Measurements from ENCODE around the gene DOCK4.

DNA sequence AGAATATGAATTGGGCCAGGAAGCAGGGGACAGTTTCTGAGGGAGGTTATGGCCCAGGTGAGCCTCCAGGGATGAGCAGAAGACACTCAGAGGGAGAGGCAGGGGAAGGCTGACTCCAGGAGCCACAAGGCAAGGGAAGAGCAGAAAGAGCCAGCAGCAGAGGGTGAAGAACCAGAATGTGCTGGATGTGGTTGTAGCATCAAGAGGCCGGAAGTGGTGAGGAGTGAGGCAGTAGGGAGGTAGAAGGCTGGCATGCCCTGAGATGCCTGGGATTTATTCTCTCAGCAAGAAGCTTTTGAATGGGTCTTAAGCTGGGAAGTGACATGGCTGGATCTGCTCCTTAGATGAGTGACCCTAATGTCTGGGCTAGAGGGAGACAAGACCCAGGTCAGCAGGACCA, 311.7 kb downstream of the DOCK4 start:
- TF ChIP-seq CTCF (IDR thresholded peaks at IDR 0.05; ENCODE audit: insufficient read depth, low read length, poor library complexity, severe bottlenecking), result no peak
- no peak for TF ChIP-seq EZH2phosphoT487 (conservative IDR thresholded peaks at IDR 0.05; ENCODE audit: low read length)
